ENCODE results near the gene VSX1. TPM values are rescaled to one million over a fixed set of nuclear protein-coding genes. Genes with fewer than 3 reads are reported as not detected.

Gene VSX1
- 0.06 TPM in 1 of 2 replicates, not detected in the other for polyA plus RNA-seq (2011; rRNA removed)
- polyA minus RNA-seq (2011; rRNA and poly(A)+ RNA removed), result not detected in 2 replicates

DNA sequence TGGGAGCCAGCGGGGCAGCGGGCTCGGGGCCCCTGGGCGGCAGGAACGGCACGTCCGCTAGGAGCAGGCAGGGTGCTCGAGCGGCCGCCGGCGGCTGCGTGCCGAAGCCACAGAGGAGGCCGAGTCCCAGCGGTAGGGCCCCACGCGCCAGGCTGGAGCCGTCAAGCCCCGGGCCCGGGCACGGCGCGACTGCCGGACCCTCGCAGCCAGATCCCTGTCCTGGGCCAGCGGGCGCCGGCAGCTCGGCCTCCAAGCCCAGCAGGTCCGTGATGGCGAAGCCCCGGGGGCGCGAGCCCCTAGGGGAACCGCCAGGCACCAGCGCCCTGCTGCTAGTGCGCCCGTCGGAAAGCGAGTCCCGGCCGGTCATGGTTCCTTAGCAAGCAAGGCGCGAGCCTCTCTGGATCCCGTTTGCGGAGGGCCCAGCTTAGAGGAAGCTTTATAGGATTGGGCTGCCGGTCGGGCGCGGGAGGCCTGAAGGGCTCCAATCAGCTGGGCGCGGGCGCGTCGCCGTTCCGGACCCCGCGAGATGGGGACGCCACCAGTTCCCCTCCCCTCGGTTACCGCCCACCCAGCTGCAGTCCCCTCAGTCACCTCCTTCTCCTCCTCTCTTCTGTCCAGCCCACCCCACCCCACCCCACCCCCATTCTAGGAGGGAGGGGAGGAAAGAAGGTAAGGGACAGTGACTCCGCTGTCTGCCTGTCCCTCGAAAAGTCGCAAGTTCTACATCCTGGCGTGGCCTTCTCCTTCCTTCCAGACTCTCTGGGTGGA is at the start of gene VSX1:
VSX1 (minus strand) TSS at position 412 of the 768 bp plus-strand sequence; CDS start at position 367, 45 bp downstream.
- POLR2A ChIA-PET, result no interaction called here
- CTCF ChIA-PET, result no interaction called here
- Histone ChIP-seq H3K27ac (ENCODE audit: low read depth, low read length) (no peak within 1 kb of the TSS), H3K4me3 (ENCODE audit: low read depth, low read length) (no peak within 1 kb of the TSS), H3K27me3 (ENCODE audit: control insufficient read depth, insufficient read depth, low read length) (peaks cover 88% of the 10 kb centered on the region), H3K9me3 (ENCODE audit: control insufficient read depth, insufficient read depth, low read length) (peaks cover 16% of the 10 kb centered on the region; the same call in 1 of the 2 replicates)
- TF ChIP-seq, protein P1, sequence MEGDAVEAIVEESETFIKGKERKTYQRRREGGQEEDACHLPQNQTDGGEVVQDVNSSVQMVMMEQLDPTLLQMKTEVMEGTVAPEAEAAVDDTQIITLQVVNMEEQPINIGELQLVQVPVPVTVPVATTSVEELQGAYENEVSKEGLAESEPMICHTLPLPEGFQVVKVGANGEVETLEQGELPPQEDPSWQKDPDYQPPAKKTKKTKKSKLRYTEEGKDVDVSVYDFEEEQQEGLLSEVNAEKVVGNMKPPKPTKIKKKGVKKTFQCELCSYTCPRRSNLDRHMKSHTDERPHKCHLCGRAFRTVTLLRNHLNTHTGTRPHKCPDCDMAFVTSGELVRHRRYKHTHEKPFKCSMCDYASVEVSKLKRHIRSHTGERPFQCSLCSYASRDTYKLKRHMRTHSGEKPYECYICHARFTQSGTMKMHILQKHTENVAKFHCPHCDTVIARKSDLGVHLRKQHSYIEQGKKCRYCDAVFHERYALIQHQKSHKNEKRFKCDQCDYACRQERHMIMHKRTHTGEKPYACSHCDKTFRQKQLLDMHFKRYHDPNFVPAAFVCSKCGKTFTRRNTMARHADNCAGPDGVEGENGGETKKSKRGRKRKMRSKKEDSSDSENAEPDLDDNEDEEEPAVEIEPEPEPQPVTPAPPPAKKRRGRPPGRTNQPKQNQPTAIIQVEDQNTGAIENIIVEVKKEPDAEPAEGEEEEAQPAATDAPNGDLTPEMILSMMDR (IDR thresholded peaks at IDR 0.05; ENCODE audit: low read depth, low read length), result no peak
- no peak for DNase-seq (ENCODE audit: low read depth, low spot score)

DNA sequence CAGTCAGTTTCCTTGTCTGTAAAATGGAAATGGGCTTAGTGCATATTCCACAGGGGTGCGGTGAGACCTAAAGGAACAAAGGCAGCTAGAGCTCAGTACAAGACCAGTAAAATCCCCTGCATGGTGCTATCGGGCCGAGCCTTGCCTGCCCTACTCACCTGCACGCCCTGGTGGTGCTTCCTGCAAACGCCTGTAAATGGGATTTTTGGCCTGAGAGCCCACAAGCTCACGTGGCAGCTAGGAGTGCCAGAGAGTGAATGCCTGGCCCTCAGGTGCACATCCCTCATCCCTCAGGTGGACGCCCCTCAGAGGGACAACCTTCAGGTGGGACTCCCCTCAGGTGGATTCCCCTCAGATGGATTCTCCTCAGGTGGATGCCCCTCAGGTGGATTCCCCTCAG is 48.0 kb upstream of the VSX1 start:
- no peak overlapping the region for H3K4me3 ChIP-seq (ENCODE audit: low read depth, low read length)
- no peaks in the 10 kb centered on the region for H3K9me3 ChIP-seq (ENCODE audit: control insufficient read depth, insufficient read depth, low read length)
- H3K27ac ChIP-seq (ENCODE audit: low read depth, low read length), result no peak overlapping the region
- ChIA-PET CTCF (no interaction called here), POLR2A (no interaction called here)
- peaks cover 10% of the 10 kb centered on the region for H3K27me3 ChIP-seq (ENCODE audit: control insufficient read depth, insufficient read depth, low read length)
- TF ChIP-seq, protein P1 (IDR thresholded peaks at IDR 0.05; ENCODE audit: low read depth, low read length), result no peak
- no peak for DNase-seq (ENCODE audit: low read depth, low spot score)

DNA sequence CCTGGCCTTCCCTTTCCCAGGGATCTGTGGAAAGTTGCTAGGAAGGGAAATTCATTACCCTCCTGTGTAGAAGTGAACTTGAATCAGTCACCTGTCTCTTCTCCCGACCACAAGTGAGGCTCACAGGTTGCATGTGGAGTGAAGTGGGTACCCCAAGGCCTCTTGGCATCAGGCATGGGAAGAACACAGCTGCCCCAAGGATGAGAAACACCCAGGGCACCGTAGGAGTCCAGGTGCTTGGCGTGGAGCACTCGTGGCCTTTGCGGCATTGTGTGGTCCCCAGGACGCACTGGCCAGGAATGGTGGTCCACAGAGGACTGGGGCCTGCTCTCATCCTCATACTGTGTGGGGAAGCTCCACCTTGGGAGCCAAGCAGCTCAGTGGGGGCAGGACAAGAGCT is 47.5 kb upstream of the VSX1 start:
- H3K9me3 ChIP-seq (ENCODE audit: control insufficient read depth, insufficient read depth, low read length), result no peaks in the 10 kb centered on the region
- no peak for DNase-seq (ENCODE audit: low read depth, low spot score)
- POLR2A ChIA-PET, result no interaction called here
- TF ChIP-seq, protein P1 (IDR thresholded peaks at IDR 0.05; ENCODE audit: low read depth, low read length), result no peak
- peaks cover 12% of the 10 kb centered on the region for H3K27me3 ChIP-seq (ENCODE audit: control insufficient read depth, insufficient read depth, low read length)
- CTCF ChIA-PET, result no interaction called here
- no peak overlapping the region for H3K27ac ChIP-seq (ENCODE audit: low read depth, low read length)
- H3K4me3 ChIP-seq (ENCODE audit: low read depth, low read length), result no peak overlapping the region

DNA sequence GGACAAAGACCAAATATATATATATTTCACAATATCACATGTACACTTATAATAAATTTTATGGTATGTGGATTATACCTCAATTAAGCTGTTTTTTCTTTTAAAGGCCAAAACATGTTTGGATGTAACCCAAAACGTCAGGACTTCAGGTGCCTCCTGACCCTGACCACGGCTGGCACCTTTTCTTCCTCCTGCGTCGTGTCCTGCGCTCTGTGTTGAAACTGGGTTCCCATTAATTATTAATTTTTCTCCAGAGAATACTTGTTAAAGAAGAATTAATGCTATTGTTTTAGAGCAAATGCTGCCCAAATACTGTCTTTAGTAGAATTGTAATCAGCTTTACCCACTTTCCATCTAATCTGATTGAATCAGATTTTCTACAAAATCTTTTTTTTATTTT is 46.7 kb upstream of the VSX1 start:
- peaks cover 15% of the 10 kb centered on the region for H3K27me3 ChIP-seq (ENCODE audit: control insufficient read depth, insufficient read depth, low read length)
- TF ChIP-seq, protein P1 (IDR thresholded peaks at IDR 0.05; ENCODE audit: low read depth, low read length), result no peak
- H3K27ac ChIP-seq (ENCODE audit: low read depth, low read length), result no peak overlapping the region
- DNase-seq (ENCODE audit: low read depth, low spot score), result no peak
- H3K4me3 ChIP-seq (ENCODE audit: low read depth, low read length), result no peak overlapping the region
- no peaks in the 10 kb centered on the region for H3K9me3 ChIP-seq (ENCODE audit: control insufficient read depth, insufficient read depth, low read length)
- ChIA-PET CTCF (no interaction called here), POLR2A (no interaction called here)

DNA sequence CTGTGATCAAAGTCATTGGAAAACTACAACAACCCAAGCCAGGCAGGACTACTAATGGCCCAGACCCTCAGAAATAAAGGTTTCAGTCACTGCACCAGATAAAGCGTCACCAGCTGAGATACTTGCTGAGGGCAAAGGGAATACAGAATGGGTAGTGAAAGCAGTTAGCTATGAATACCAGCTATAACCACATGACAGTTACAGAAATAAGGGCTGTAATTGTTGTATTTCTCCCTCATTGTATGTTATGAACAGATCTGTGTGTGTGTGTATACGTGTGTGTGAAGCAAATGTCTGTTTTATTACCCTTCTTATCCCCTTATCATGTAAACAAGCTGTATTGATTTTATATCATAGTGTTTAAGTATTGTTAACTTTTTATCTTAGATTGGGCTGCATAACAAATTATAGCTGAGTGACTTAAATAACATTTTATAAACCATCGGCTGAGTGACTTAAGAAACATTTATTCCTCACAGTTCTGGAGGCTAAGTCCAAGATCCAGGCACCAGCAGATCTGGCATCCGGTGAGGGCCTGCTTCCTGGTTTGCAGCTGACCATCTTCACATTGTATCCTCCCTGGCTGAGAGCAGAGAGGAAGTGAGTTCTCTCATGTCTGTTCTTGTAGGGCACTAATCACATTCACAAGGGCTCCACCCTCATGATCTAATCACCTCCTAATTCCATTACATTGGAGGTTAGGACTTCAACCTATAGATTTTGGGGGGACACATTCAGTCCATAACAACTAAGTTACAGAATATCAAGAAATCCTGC is 46.0 kb upstream of the VSX1 start:
- POLR2A ChIA-PET, result no interaction called here
- no peak for DNase-seq (ENCODE audit: low read depth, low spot score)
- Histone ChIP-seq H3K4me3 (ENCODE audit: low read depth, low read length) (no peak overlapping the region), H3K27ac (ENCODE audit: low read depth, low read length) (no peak overlapping the region), H3K9me3 (ENCODE audit: control insufficient read depth, insufficient read depth, low read length) (no peaks in the 10 kb centered on the region), H3K27me3 (ENCODE audit: control insufficient read depth, insufficient read depth, low read length) (peaks cover 14% of the 10 kb centered on the region)
- TF ChIP-seq, protein P1 (IDR thresholded peaks at IDR 0.05; ENCODE audit: low read depth, low read length), result no peak
- CTCF ChIA-PET, result no interaction called here
